Ovary (tissue), 9 donors: ENCODE results near the gene REEP1. TPM values are rescaled to one million over a fixed set of nuclear protein-coding genes. Genes with fewer than 3 reads are reported as not detected.

ENCODE experiments used
- DNase-seq, 5 donors: peaks; one replicate each; pipeline ENCODE4 v3.0.0-alpha.2; 2019 to 2020
- H3K27ac ChIP-seq, 2 donors: fragments of 200-600 bp; one replicate each; pipeline versions ENCODE4 v1.5.1 to v1.8.0; 2019 to 2022
- H3K27me3 ChIP-seq: fragments of 200-600 bp; one replicate; pipeline ENCODE4 v1.8.0; 2022
- H3K36me3 ChIP-seq: fragments of 200-600 bp; sonication (generic); one replicate; pipeline ENCODE4 v1.5.1; 2019
- H3K4me1 ChIP-seq: one replicate; pipeline ENCODE4 v1.8.1; 2013; ENCODE audit warnings: mild to moderate bottlenecking, moderate library complexity; ENCODE audit not compliant: insufficient read depth
- H3K4me3 ChIP-seq: fragments of 200-600 bp; sonication (generic); one replicate; pipeline ENCODE4 v1.5.1; 2017
- H3K9me3 ChIP-seq, 2 donors: fragments of 200-600 bp in 1 of 2; sonication (generic) in 1 of 2; one replicate each; pipeline versions ENCODE4 v1.5.1 to v1.8.1; 2013 to 2019; ENCODE audit warnings: mild to moderate bottlenecking in 1 of 2, moderate library complexity in 1 of 2
- EP300 ChIP-seq: sonication (generic); formaldehyde crosslinking; IDR thresholded peaks from one replicate; pipeline ENCODE4 v1.6.1; 2017; ENCODE audit warnings: antibody characterized with exemption
- POLR2A ChIP-seq: fragments of 450-650 bp; IDR thresholded peaks from one replicate; pipeline ENCODE4 v1.6.1; 2017; ENCODE audit warnings: antibody characterized with exemption, mild to moderate bottlenecking, moderate library complexity
- WGBS, 3 donors: extraction: QIAGEN DNeasy Blood & Tissue Kit in 1 of 3; methylation state at CpG; one replicate each; pipeline versions ENCODE4 v1.1.5 to v1.1.7; 2013 to 2017; 5-methylcytosine and 5-hydroxymethylcytosine counted together
- intact Hi-C, 4 donors: fragments of 100-400 bp; cut with DNase I; formaldehyde crosslinking; loops; one replicate each; pipeline versions ENCODE4 v1.11.0 to v1.15.1; 2022 to 2023
- polyA plus RNA-seq, 2 donors: library from polyadenylated mRNA; stranded (reverse); fragments of 200-250 nt in 1 of 2; fragments of 350-450 nt in 1 of 2; fragmentation: Illumina TruSeq in 1 of 2; extraction: RNeasy Lipid Tissue Mini Kit (QIAGEN cat#74804) in 1 of 2; gene quantifications; one replicate each; pipeline ENCODE4 v1.2.3, GENCODE V29; 2013 to 2014
- total RNA-seq, 7 donors: library from RNA; depleted of rRNA in 2 of 7; stranded (reverse); fragments of >200 nt in 2 of 7; fragmentation: NEBNext Ultra II Directional in 3 of 7; extraction: Animal tissue kit (Norgen Biotek cat#: 25700) in 3 of 7; gene quantifications; one replicate each; pipeline versions ENCODE4 v1.1.0 to v1.2.4, GENCODE V29; 2016 to 2023
- TF ChIP-seq, protein P1 (sequence below), 3 donors: fragments of 450-650 bp in 2 of 3; fragments of 200-600 bp in 1 of 3; IDR thresholded peaks; one replicate each; pipeline versions ENCODE4 v1.5.1 to v1.8.0; 2016 to 2022; ENCODE audit warnings: antibody characterized with exemption in 3 of 3, mild to moderate bottlenecking in 1 of 3
- donor health status: DM: no; HTN: no; CAD: no; lungs with moderate emphysema.
- donor health status: DM: no; HTN: no; CAD: no.
- donor health status: Bipolar disorder and iron deficiency.
- donor health status: DM: yes; HTN: yes; CAD: no.
- donor health status: DM: no; HTN: no; CAD: no.
- donor health status: DM: yes; HTN: yes; CAD: no.

The REEP1 gene
- total and polyA plus RNA-seq, 9 donors = 0.58 to 35.7 (median 2.0) TPM

DNA sequence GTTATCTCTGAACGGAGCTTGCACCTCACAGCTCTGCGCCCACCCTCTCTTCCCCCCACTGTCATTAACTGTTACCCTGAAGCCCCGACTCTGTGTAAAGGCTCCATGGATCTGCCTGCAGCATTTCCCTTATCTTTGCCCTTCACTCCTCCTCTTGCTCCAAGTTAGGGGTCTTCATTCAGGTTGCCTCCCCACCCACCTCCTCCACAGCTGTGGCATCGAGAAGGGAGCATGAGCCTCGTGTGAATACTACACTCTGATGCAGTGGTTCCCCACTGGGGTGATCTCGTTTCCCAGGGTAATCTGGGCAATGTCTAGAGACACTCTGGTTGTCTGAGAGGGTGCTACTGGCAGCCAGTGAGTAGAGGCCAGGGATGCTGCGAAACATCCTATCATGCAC lies 51.4 kb downstream of the REEP1 start:
- 58 to 73% (median 72%) methylated on average over 7 of the region's 7 CpGs for WGBS, 3 donors
- Histone ChIP-seq H3K9me3 (no peaks in the 10 kb centered on the region), H3K4me3 (no peak overlapping the region), H3K36me3 (no peaks in the 10 kb centered on the region), H3K4me1 (no peaks in the 10 kb centered on the region), H3K27me3 (no peaks in the 10 kb centered on the region), H3K27ac (no peak overlapping the region)
- TF ChIP-seq EP300 (no peak), POLR2A (no peak)
- TF ChIP-seq, protein P1, sequence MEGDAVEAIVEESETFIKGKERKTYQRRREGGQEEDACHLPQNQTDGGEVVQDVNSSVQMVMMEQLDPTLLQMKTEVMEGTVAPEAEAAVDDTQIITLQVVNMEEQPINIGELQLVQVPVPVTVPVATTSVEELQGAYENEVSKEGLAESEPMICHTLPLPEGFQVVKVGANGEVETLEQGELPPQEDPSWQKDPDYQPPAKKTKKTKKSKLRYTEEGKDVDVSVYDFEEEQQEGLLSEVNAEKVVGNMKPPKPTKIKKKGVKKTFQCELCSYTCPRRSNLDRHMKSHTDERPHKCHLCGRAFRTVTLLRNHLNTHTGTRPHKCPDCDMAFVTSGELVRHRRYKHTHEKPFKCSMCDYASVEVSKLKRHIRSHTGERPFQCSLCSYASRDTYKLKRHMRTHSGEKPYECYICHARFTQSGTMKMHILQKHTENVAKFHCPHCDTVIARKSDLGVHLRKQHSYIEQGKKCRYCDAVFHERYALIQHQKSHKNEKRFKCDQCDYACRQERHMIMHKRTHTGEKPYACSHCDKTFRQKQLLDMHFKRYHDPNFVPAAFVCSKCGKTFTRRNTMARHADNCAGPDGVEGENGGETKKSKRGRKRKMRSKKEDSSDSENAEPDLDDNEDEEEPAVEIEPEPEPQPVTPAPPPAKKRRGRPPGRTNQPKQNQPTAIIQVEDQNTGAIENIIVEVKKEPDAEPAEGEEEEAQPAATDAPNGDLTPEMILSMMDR (IDR thresholded peaks at IDR 0.05) = no peak
- intact Hi-C loops = no loop called here
- no peak for DNase-seq

DNA sequence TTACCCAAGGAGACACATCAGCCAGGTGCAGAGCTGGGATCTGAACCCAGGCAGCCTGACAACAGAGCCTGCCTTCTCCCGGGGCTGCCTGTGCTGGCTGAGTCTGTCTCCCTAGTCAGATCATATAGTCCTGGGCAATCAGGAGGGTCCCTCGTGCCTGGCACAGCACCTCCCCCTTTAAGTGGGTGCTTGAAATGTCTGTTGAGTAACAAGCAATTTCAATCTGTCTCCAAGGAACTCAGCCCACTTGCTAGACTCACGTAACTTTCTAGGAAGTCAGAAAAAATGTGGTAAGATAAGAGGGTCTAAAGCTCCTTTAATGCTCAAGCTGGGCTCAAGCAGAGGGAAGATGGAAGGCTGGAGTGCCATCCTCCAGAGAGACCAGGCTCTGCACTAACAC lies 51.9 kb downstream of the REEP1 start:
- intact Hi-C loops = no loop called here
- Histone ChIP-seq H3K36me3 (no peaks in the 10 kb centered on the region), H3K9me3 (no peaks in the 10 kb centered on the region), H3K27me3 (no peaks in the 10 kb centered on the region), H3K4me1 (no peaks in the 10 kb centered on the region), H3K27ac (no peak overlapping the region), H3K4me3 (no peak overlapping the region)
- DNase-seq = no peak
- WGBS, 3 donors = 48 to 71% (median 65%) methylated on average over 3 of the region's 3 CpGs
- no peak for TF ChIP-seq POLR2A
- no peak for TF ChIP-seq EP300
- TF ChIP-seq, protein P1 (IDR thresholded peaks at IDR 0.05) = no peak

DNA sequence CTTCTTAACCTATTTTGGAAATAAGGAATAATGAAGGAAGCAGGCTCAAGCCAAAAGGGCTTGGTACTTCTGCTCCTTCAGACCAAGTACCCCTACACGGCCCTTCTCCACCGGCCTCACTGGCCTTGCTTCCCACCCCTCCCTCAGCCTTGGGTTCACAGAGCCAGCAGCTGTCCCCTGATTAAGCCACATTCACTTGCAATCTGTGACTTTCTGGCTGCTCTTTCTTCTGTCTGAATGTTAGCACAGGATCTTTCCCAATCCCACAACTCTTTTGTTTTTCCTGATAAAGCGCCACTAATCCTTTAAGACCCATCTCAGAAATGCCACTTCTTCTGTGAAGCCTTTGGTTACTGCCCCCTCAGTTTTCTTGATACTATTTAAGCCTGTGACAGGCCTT lies 52.4 kb downstream of the REEP1 start:
- H3K36me3 ChIP-seq = no peaks in the 10 kb centered on the region
- intact Hi-C loops = no loop called here

DNA sequence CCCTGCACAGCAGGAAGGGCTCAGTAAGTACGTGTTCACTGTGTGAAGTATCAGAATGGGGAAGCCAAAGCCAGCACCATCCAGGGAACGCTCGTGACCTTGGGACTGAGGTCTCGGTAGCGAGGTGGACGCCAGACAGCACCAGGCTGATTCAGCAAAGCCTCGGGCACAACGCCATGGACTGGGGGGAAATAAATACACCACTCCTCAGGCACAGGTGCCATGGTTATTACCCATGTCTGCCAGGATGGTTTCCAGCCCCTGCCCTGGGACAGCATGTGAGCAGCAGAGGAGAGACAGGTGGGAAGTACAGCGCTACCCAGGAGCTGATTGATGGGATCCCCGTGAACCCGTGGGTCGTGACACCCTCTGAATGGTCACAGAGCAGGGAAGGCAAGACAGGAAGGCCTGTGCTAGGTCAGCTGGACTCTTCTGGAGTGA lies 53.0 kb downstream of the REEP1 start:
- no peaks in the 10 kb centered on the region for H3K36me3 ChIP-seq
- no peaks in the 10 kb centered on the region for H3K9me3 ChIP-seq
- no peak for TF ChIP-seq EP300
- TF ChIP-seq, protein P1 (IDR thresholded peaks at IDR 0.05) = no peak
- no peak for TF ChIP-seq POLR2A
- no peak overlapping the region for H3K27ac ChIP-seq
- no peaks in the 10 kb centered on the region for H3K4me1 ChIP-seq
- H3K4me3 ChIP-seq = no peak overlapping the region
- intact Hi-C loops = no loop called here
- no peaks in the 10 kb centered on the region for H3K27me3 ChIP-seq
- DNase-seq = no peak
- 74 to 79% (median 76%) methylated on average over 12 of the region's 12 CpGs for WGBS, 3 donors

More for the DNA sequence above, 52.4 kb downstream of the REEP1 start:
- Histone ChIP-seq H3K9me3 (no peaks in the 10 kb centered on the region), H3K4me3 (no peak overlapping the region), H3K27ac (no peak overlapping the region), H3K27me3 (no peaks in the 10 kb centered on the region), H3K4me1 (no peaks in the 10 kb centered on the region)
- DNase-seq = no peak
- TF ChIP-seq POLR2A = no peak
- TF ChIP-seq, protein P1 (IDR thresholded peaks at IDR 0.05) = no peak
- no peak for TF ChIP-seq EP300
- 81 to 92% (median 85%) methylated on average over 3 of the region's 3 CpGs for WGBS, 3 donors
